ENCODE measurements around the gene SLC5A8. TPM values are rescaled to one million over a fixed set of nuclear protein-coding genes. Genes with fewer than 3 reads are reported as not detected.

SLC5A8 gene
- total and polyA plus RNA-seq, 4 donors = 1.3 to 7.0 (median 3.6) TPM

DNA sequence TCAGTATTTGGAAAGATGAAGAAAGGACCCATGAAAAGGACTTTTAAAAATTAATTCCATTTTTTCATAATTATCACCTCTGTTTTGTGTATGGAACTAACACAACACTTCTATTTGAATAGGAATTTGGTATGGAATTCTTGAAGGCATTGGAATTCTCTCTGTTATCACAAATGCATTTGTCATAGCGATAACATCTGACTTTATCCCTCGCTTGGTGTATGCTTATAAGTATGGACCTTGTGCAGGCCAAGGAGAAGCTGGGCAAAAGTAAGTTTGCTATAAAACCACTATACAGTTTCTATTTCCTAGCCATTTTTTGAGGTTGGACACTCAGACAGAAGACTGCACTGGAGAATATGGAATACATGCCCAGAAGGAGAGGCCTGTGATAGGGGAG, 98.6 kb downstream of the SLC5A8 start:
- 88 to 91% methylated on average over 2 of the region's 2 CpGs for WGBS, 2 donors
- H3K36me3 ChIP-seq (ENCODE audit: control insufficient read depth in 4 of 4, insufficient read depth in 4 of 4, low read length in 4 of 4) = no peaks in the 10 kb centered on the region
- no peak overlapping the region for H3K27ac ChIP-seq (ENCODE audit: low read depth in 1 of 2, low read length in 1 of 2)
- H3K27me3 ChIP-seq (ENCODE audit: control insufficient read depth in 3 of 3, insufficient read depth in 3 of 3, low read length in 2 of 3) = no peaks in the 10 kb centered on the region
- DNase-seq = no peak
- H3K9me3 ChIP-seq (ENCODE audit: control insufficient read depth in 4 of 4, insufficient read depth in 3 of 4, low read length in 3 of 4) = peaks cover 0 to 5% (median 2%) of the 10 kb centered on the region in 4 donors
- no peaks in the 10 kb centered on the region for H3K4me1 ChIP-seq (ENCODE audit: control insufficient read depth in 5 of 5, insufficient read depth in 5 of 5, low read length in 5 of 5)
- no peak overlapping the region for H3K4me3 ChIP-seq
- TF ChIP-seq, protein P1, sequence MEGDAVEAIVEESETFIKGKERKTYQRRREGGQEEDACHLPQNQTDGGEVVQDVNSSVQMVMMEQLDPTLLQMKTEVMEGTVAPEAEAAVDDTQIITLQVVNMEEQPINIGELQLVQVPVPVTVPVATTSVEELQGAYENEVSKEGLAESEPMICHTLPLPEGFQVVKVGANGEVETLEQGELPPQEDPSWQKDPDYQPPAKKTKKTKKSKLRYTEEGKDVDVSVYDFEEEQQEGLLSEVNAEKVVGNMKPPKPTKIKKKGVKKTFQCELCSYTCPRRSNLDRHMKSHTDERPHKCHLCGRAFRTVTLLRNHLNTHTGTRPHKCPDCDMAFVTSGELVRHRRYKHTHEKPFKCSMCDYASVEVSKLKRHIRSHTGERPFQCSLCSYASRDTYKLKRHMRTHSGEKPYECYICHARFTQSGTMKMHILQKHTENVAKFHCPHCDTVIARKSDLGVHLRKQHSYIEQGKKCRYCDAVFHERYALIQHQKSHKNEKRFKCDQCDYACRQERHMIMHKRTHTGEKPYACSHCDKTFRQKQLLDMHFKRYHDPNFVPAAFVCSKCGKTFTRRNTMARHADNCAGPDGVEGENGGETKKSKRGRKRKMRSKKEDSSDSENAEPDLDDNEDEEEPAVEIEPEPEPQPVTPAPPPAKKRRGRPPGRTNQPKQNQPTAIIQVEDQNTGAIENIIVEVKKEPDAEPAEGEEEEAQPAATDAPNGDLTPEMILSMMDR (IDR thresholded peaks at IDR 0.05; ENCODE audit: control extremely low read depth, extremely low read depth) = no peak
- no peak overlapping the region for H3K9ac ChIP-seq (ENCODE audit: insufficient read depth in 1 of 2, low read length in 2 of 2)
- ATAC-seq (ENCODE audit: insufficient read depth, low FRiP score) = no peak

DNA sequence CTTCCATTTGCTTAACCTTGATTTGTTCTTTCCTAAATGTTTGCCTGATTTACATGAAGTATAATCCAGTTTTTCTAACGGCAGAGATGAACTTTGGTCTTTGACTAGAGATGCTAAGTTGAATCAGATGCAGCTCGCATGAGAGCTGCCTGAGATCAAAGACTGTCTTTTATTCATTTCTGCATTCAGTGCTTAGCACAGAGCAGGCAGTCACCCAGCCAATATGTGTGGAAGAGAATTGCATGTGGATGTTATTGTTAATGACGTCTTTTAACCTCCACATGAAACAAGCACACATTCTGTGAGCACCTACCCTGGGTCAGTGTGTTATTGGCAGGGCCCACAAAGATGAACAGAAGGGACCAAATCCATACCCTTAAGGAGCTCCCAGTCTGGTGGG, 99.2 kb downstream of the SLC5A8 start:
- Histone ChIP-seq H3K27ac (ENCODE audit: low read depth in 1 of 2, low read length in 1 of 2) (no peak overlapping the region), H3K36me3 (ENCODE audit: control insufficient read depth in 4 of 4, insufficient read depth in 4 of 4, low read length in 4 of 4) (no peaks in the 10 kb centered on the region), H3K27me3 (ENCODE audit: control insufficient read depth in 3 of 3, insufficient read depth in 3 of 3, low read length in 2 of 3) (no peaks in the 10 kb centered on the region), H3K4me3 (no peak overlapping the region), H3K9ac (ENCODE audit: insufficient read depth in 1 of 2, low read length in 2 of 2) (no peak overlapping the region), H3K9me3 (ENCODE audit: control insufficient read depth in 4 of 4, insufficient read depth in 3 of 4, low read length in 3 of 4) (peaks cover 0 to 5% (median 2%) of the 10 kb centered on the region in 4 donors), H3K4me1 (ENCODE audit: control insufficient read depth in 5 of 5, insufficient read depth in 5 of 5, low read length in 5 of 5) (no peaks in the 10 kb centered on the region)
- no peak for DNase-seq
- TF ChIP-seq, protein P1 (IDR thresholded peaks at IDR 0.05; ENCODE audit: control extremely low read depth, extremely low read depth) = no peak
- WGBS, 2 donors = 83 to 85% methylated on average over 3 of the region's 3 CpGs
- ATAC-seq (ENCODE audit: insufficient read depth, low FRiP score) = no peak

DNA sequence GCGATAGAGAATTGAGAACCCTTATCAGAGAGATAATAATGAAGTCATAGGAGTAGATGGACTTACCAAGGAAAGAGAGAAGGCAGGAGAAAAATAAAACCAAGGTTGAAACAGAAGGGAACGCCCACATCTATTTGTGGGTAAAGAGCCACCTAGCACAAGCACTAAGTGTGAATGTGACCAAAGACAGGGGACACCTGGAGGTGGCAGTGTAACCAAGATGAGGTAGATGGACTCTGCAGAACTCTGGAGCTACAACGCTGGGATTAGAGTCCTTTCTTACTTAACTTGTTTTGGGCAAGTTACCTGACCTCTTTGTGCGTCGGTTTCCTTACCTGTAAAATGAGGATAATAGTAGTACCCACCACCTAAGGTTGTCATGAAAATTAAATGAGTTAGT, 101.9 kb downstream of the SLC5A8 start:
- DNase-seq (no peak), ATAC-seq (ENCODE audit: insufficient read depth, low FRiP score) (no peak)
- TF ChIP-seq, protein P1 (IDR thresholded peaks at IDR 0.05; ENCODE audit: control extremely low read depth, extremely low read depth) = no peak
- Histone ChIP-seq H3K36me3 (ENCODE audit: control insufficient read depth in 4 of 4, insufficient read depth in 4 of 4, low read length in 4 of 4) (no peaks in the 10 kb centered on the region), H3K4me1 (ENCODE audit: control insufficient read depth in 5 of 5, insufficient read depth in 5 of 5, low read length in 5 of 5) (no peaks in the 10 kb centered on the region), H3K4me3 (no peak overlapping the region), H3K9ac (ENCODE audit: insufficient read depth in 1 of 2, low read length in 2 of 2) (no peak overlapping the region), H3K27me3 (ENCODE audit: control insufficient read depth in 3 of 3, insufficient read depth in 3 of 3, low read length in 2 of 3) (no peaks in the 10 kb centered on the region), H3K27ac (ENCODE audit: low read depth in 1 of 2, low read length in 1 of 2) (no peak overlapping the region), H3K9me3 (ENCODE audit: control insufficient read depth in 4 of 4, insufficient read depth in 3 of 4, low read length in 3 of 4) (peaks cover 0 to 5% (median 2%) of the 10 kb centered on the region in 4 donors)
- 87 to 91% methylated on average over 5 of the region's 5 CpGs for WGBS, 2 donors
